Psoas muscle (tissue), 8 donors: Measurements from ENCODE around the gene AIG1. TPM values are rescaled to one million over a fixed set of nuclear protein-coding genes. Genes with fewer than 3 reads are reported as not detected.
A peak's percentile ranks its signal among the peaks of the same experiment; 100 is the strongest.

Experiments
- ATAC-seq, 4 donors: fragments of 200-7000 bp; cut with Tn5 transposase; one replicate each; pipeline ENCODE4 v1.9.1; 2020; ENCODE audit warnings: moderate library complexity in 3 of 4, mild to moderate bottlenecking in 2 of 4
- DNase-seq, 2 donors: peaks; one replicate each; pipeline ENCODE4 v3.0.0-alpha.2; 2020
- H3K27ac ChIP-seq: fragments of 200-600 bp; one replicate; pipeline ENCODE4 v1.8.0; 2022
- H3K27me3 ChIP-seq, 3 donors: fragments of 200-600 bp in 1 of 3; one replicate each; pipeline versions ENCODE4 v1.6.1 to v1.8.0; 2013 to 2022; ENCODE audit warnings: low read length in 2 of 3, mild to moderate bottlenecking in 2 of 3, moderate library complexity in 1 of 3; ENCODE audit not compliant: insufficient read depth in 3 of 3
- H3K36me3 ChIP-seq, 2 donors: fragments of 200-600 bp in 1 of 2; one replicate each; pipeline versions ENCODE4 v1.6.1 to v1.8.0; 2013 to 2022; ENCODE audit warnings: low read depth in 1 of 2, mild to moderate bottlenecking in 1 of 2, moderate library complexity in 1 of 2; ENCODE audit not compliant: insufficient read depth in 1 of 2
- H3K4me1 ChIP-seq: fragments of 200-600 bp; one replicate; pipeline ENCODE4 v1.8.0; 2022
- H3K4me3 ChIP-seq: fragments of 200-600 bp; one replicate; pipeline ENCODE4 v1.8.0; 2022; ENCODE audit warnings: mild to moderate bottlenecking
- H3K9me3 ChIP-seq: fragments of 200-600 bp; one replicate; pipeline ENCODE4 v1.8.0; 2022
- CTCF ChIP-seq: fragments of 200-600 bp; IDR thresholded peaks from one replicate; pipeline ENCODE4 v1.8.0; 2022; ENCODE audit warnings: antibody characterized with exemption
- WGBS, 3 donors: extraction: QIAGEN DNeasy Blood & Tissue Kit; methylation state at CpG; one replicate each; pipeline versions ENCODE4 v1.1.6 to v1.1.7; 2013; 5-methylcytosine and 5-hydroxymethylcytosine counted together
- intact Hi-C, 2 donors: fragments of 100-400 bp; cut with DNase I; formaldehyde crosslinking; loops; one replicate each; pipeline versions ENCODE4 v1.11.0 to v1.14.2; 2022
- polyA plus RNA-seq, 3 donors: library from polyadenylated mRNA; stranded (reverse); fragments of 200-250 nt; gene quantifications; one replicate each; pipeline ENCODE4 v1.2.3, GENCODE V29; 2013
- total RNA-seq, 4 donors: library from RNA; stranded (reverse); fragmentation: NEBNext Ultra II Directional in 2 of 4; extraction: Animal tissue kit (Norgen Biotek cat#: 25700) in 2 of 4; gene quantifications; one replicate each; pipeline versions ENCODE4 v1.2.1 to v1.2.4, GENCODE V29; 2021 to 2023
- donor health status: healthy with polysubstance abuse.
- donor health status: DM: no; HTN: no; CAD: no; lungs with moderate emphysema.
- donor health status: Bipolar disorder and iron deficiency.
- donor health status: healthy.
- donor health status: DM: yes; HTN: yes; CAD: no.
- donor health status: DM: no; HTN: no; CAD: no.
- donor health status: DM: no; HTN: no; CAD: no.
- donor health status: DM: yes; HTN: yes; CAD: no.

Gene AIG1
- total and polyA plus RNA-seq, 7 donors: 4.0 to 24.6 (median 5.8) TPM

GRCh38 chr6:143218233-143218632 lies 157.5 kb downstream of the AIG1 start:
- intact Hi-C loops: loop anchor here in 1 of 2 donors (10.0 kb wide), 1 partner anchor 153 kb away; the partner anchor contains the start of gene AIG1
- Histone ChIP-seq H3K4me3 (no peak overlapping the region), H3K9me3 (no peaks in the 10 kb centered on the region), H3K36me3 (no peaks in the 10 kb centered on the region), H3K4me1 (peaks cover 22% of the 10 kb centered on the region), H3K27me3 (no peaks in the 10 kb centered on the region), H3K27ac (no peak overlapping the region)
- WGBS, 3 donors: 41 to 48% (median 42%) methylated on average over 5 of the region's 5 CpGs
- DNase-seq: no peak
- TF ChIP-seq CTCF: no peak
- no peak for ATAC-seq

GRCh38 chr6:143221698-143222097 lies 161.0 kb downstream of the AIG1 start:
- H3K9me3 ChIP-seq: no peaks in the 10 kb centered on the region
- no peak for TF ChIP-seq CTCF
- no peaks in the 10 kb centered on the region for H3K36me3 ChIP-seq
- WGBS, 3 donors: 27 to 38% (median 33%) methylated on average over 5 of the region's 5 CpGs
- H3K27ac ChIP-seq: no peak overlapping the region
- intact Hi-C loops: loop anchor here in 1 of 2 donors (5.0 kb wide), 1 partner anchor 59 kb away; no protein-coding TSS in a partner anchor
- H3K4me3 ChIP-seq: no peak overlapping the region
- H3K4me1 ChIP-seq: peaks cover 25% of the 10 kb centered on the region
- DNase-seq: no peak
- no peaks in the 10 kb centered on the region for H3K27me3 ChIP-seq
- ATAC-seq: no peak

GRCh38 chr6:143222310-143222709 lies 161.6 kb downstream of the AIG1 start:
- intact Hi-C loops: loop anchor here in 1 of 2 donors (5.0 kb wide), 1 partner anchor 60 kb away; no protein-coding TSS in a partner anchor
- H3K27ac ChIP-seq: peak overlapping the region; percentile 7
- peak in 1 of 4 donors; percentile 27 for ATAC-seq
- peaks cover 25% of the 10 kb centered on the region for H3K4me1 ChIP-seq
- WGBS, 3 donors: 45 to 62% (median 46%) methylated on average over 5 of the region's 5 CpGs
- no peak overlapping the region for H3K4me3 ChIP-seq
- TF ChIP-seq CTCF: no peak
- H3K36me3 ChIP-seq: no peaks in the 10 kb centered on the region
- DNase-seq: no peak
- H3K27me3 ChIP-seq: no peaks in the 10 kb centered on the region
- no peaks in the 10 kb centered on the region for H3K9me3 ChIP-seq

- DNase-seq: no peak
- Histone ChIP-seq H3K36me3 (no peaks in the 10 kb centered on the region), H3K4me1 (peaks cover 25% of the 10 kb centered on the region), H3K4me3 (no peak overlapping the region), H3K9me3 (no peaks in the 10 kb centered on the region), H3K27ac (peak overlapping the region; percentile 7), H3K27me3 (no peaks in the 10 kb centered on the region)
- TF ChIP-seq CTCF: no peak
- peak in 1 of 4 donors; percentile 33 for ATAC-seq
- intact Hi-C loops: loop anchor here in 1 of 2 donors (5.0 kb wide), 1 partner anchor 61 kb away; no protein-coding TSS in a partner anchor
- WGBS, 3 donors: 40 to 58% (median 50%) methylated on average over 2 of the region's 2 CpGs
Measured at GRCh38 chr6:143222801-143223231, 162.1 kb downstream of the AIG1 start.

GRCh38 chr6:143223895-143224294 lies 163.2 kb downstream of the AIG1 start:
- DNase-seq: peak; percentile 43 to 49
- peak; percentile 68 to 87 (median 81) for ATAC-seq
- Histone ChIP-seq H3K9me3 (no peaks in the 10 kb centered on the region), H3K27ac (peak overlapping the region; percentile 59), H3K4me3 (no peak overlapping the region), H3K27me3 (no peaks in the 10 kb centered on the region), H3K36me3 (no peaks in the 10 kb centered on the region), H3K4me1 (peaks cover 25% of the 10 kb centered on the region)
- TF ChIP-seq CTCF: no peak
- intact Hi-C loops: loop anchor here in 1 of 2 donors (5.0 kb wide), 1 partner anchor 62 kb away; no protein-coding TSS in a partner anchor
- WGBS, 3 donors: 22 to 28% (median 24%) methylated on average over 8 of the region's 8 CpGs
